Activated naive CD4-positive, alpha-beta T cell (primary cell): Measurements from ENCODE around the gene CAMK2B.
A peak's percentile ranks its signal among the peaks of the same experiment; 100 is the strongest.

Experiments
- DNase-seq, 4 experiments: peaks; one replicate each; lab custom pipeline; 2025; lab: John Stamatoyannopoulos, UW

The CAMK2B gene

GRCh38 chr7:44274623-44274975, 50.8 kb downstream of the CAMK2B start:
- DNase-seq: no peak

GRCh38 chr7:44273681-44274622, 51.4 kb downstream of the CAMK2B start:
- DNase-seq: no peak

- no peak for DNase-seq
These were observed 52.4 kb downstream of the CAMK2B start for GRCh38 chr7:44272981-44273380.

- no peak for DNase-seq
These were observed 52.9 kb downstream of the CAMK2B start for GRCh38 chr7:44272456-44272855.

- DNase-seq: no peak
These were observed 55.4 kb downstream of the CAMK2B start for GRCh38 chr7:44269943-44270493.

- DNase-seq: no peak
These were observed 56.0 kb downstream of the CAMK2B start for GRCh38 chr7:44269417-44269816.

GRCh38 chr7:44268671-44269070, 56.7 kb downstream of the CAMK2B start:
- DNase-seq: no peak

- no peak for DNase-seq
These were observed 57.5 kb downstream of the CAMK2B start for GRCh38 chr7:44267719-44268421.

- no peak for DNase-seq
These were observed 58.2 kb downstream of the CAMK2B start for GRCh38 chr7:44267178-44267577.

- DNase-seq: no peak
These were observed 58.9 kb downstream of the CAMK2B start for GRCh38 chr7:44266526-44266925.

GRCh38 chr7:44265728-44266127, 59.7 kb downstream of the CAMK2B start:
- DNase-seq: no peak

GRCh38 chr7:44264221-44264931, 61.0 kb downstream of the CAMK2B start:
- no peak for DNase-seq

GRCh38 chr7:44263326-44264082, 61.9 kb downstream of the CAMK2B start:
- DNase-seq: no peak

GRCh38 chr7:44262031-44262430, 63.4 kb downstream of the CAMK2B start:
- no peak for DNase-seq

- no peak for DNase-seq
These were observed 64.2 kb downstream of the CAMK2B start for GRCh38 chr7:44261240-44261639.

- DNase-seq: no peak
These were observed 65.6 kb downstream of the CAMK2B start for GRCh38 chr7:44259547-44260457.

GRCh38 chr7:44258865-44259546, 66.4 kb downstream of the CAMK2B start:
- DNase-seq: no peak

- DNase-seq: no peak
These were observed 67.0 kb downstream of the CAMK2B start for GRCh38 chr7:44258423-44258760.

- DNase-seq: peak; percentile 37 to 56 (median 39)
These were observed 67.6 kb downstream of the CAMK2B start for GRCh38 chr7:44257618-44258422.
